Measurements from ENCODE around the gene RNF10.
A peak's percentile ranks its signal among the peaks of the same experiment; 100 is the strongest.

DNA sequence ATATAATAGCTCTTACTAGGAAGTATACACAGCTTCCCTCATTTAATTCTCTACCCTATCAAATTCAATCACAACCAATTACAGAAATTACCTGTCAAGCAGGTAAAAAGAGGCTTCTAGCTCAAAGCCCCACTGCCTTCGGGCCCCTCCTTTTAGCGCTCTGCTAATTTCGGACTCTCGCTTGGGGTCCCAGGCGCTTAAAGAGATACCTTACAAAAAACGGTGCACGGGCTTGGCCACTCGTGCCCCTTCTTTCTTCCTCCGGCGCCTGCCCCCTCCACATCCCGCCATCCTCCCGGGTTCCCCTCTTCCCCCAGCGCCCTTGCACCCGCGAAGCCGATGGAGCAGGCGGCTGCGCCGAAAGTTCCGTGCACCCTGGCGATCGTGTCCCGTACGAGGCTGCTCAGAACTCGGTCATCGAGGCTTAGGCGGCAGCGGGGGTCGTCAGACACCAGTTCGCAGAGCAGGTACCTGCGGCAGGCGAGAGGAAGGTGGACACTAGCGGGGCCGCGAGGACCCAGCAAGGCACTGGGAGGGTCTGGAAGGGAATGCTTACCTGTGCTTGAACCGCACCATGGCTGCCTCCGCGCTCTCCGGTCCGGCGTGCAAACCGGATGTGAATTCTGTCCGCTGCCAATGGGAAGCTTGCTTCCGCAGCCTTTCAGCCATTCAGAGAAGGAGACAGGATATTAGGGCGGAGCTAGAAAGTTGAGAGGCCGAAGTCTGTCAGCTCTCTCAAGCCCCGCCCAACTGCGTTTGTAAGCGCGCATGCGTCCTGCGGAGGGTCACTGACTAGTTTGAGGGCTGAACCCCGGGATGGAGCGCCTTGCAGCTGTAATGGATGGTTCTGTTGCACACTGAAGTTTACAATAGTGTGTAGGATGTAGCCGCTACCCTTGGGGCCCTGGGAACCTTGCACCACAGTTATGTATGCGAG is 46.9 kb downstream of the RNF10 start, which contains the start of gene POP5:
- no peak for TF ChIP-seq EZH2 (IDR thresholded peaks at IDR 0.05)
- peak; percentile 78 for TF ChIP-seq POLR2AphosphoS5 (IDR thresholded peaks at IDR 0.05; ENCODE audit: borderline replicate concordance, low read depth, low read length)
- no peak for TF ChIP-seq FOXP2 (optimal IDR thresholded peaks at IDR 0.05; ENCODE audit: control extremely low read depth, extremely low read length, insufficient read depth)

All from SK-N-MC (cell line).